Calu3 (cell line): ENCODE data around the gene TDRD10. TPM values are rescaled to one million over a fixed set of nuclear protein-coding genes. Genes with fewer than 3 reads are reported as not detected.

ENCODE experiments used
- BruUV-seq: library from RNA; stranded (reverse); fragments of 400-500 nt; replicated peaks from 2 replicates; lab custom pipeline; 2021; lab: Mats Ljungman, UMichigan
- CTCF ChIA-PET: fragments of 300-600 bp; sonication (Branson Sonifier 250); formaldehyde crosslinking; loops from one replicate; lab custom pipeline; 2022; ENCODE audit warnings: antibody characterized with exemption; lab: Charles Lee
- DNase-seq: peaks from one replicate; pipeline ENCODE4 v3.0.0; 2022
- H3K27ac Mint-ChIP-seq: one replicate; pipeline ENCODE4 v1.8.0; 2022; ENCODE audit warnings: mixed read lengths; ENCODE audit not compliant: unreplicated experiment
- H3K27me3 Mint-ChIP-seq: one replicate; pipeline ENCODE4 v1.8.0; 2022; ENCODE audit warnings: mixed read lengths; ENCODE audit not compliant: unreplicated experiment
- H3K36me3 Mint-ChIP-seq: one replicate; pipeline ENCODE4 v1.8.0; 2022; ENCODE audit warnings: mild to moderate bottlenecking, moderate library complexity, mixed read lengths; ENCODE audit not compliant: insufficient read depth, unreplicated experiment
- H3K4me1 Mint-ChIP-seq: one replicate; pipeline ENCODE4 v1.8.0; 2022; ENCODE audit warnings: mild to moderate bottlenecking, low read depth, mixed read lengths; ENCODE audit not compliant: unreplicated experiment
- H3K4me3 Mint-ChIP-seq: one replicate; pipeline ENCODE4 v1.8.0; 2022; ENCODE audit warnings: mild to moderate bottlenecking, low read depth, moderate library complexity, mixed read lengths; ENCODE audit not compliant: unreplicated experiment
- H3K9me3 Mint-ChIP-seq: one replicate; pipeline ENCODE4 v1.8.0; 2022; ENCODE audit warnings: low read depth, mixed read lengths; ENCODE audit not compliant: unreplicated experiment
- CTCF ChIP-seq: fragments of 200-600 bp; IDR thresholded peaks from one replicate; pipeline ENCODE4 v1.8.0; 2022; ENCODE audit warnings: antibody characterized with exemption; ENCODE audit not compliant: unreplicated experiment
- intact Hi-C: fragments of 100-400 bp; cut with micrococcal nuclease; formaldehyde crosslinking; loops from one replicate; pipeline ENCODE4 v1.10.0; 2022; ENCODE audit not compliant: unreplicated experiment
- total RNA-seq: library from RNA; stranded (reverse); gene quantifications from 2 replicates; pipeline ENCODE4 v1.2.3, GENCODE V29; 2022

TDRD10 gene
- total RNA-seq, 1 experiment from 2014 or later: not detected

GRCh38 chr1:154594811-154595210, 92.8 kb downstream of the TDRD10 start:
- peaks cover 50% of the 10 kb centered on the region for H3K36me3 Mint-ChIP-seq

GRCh38 chr1:154595621-154596020, 93.6 kb downstream of the TDRD10 start:
- BruUV-seq: no TSS peak
- TF ChIP-seq CTCF: no peak
- H3K27me3 Mint-ChIP-seq: no peaks in the 10 kb centered on the region
- intact Hi-C loops: no loop called here
- H3K27ac Mint-ChIP-seq: no peak overlapping the region
- no peak overlapping the region for H3K4me3 Mint-ChIP-seq
- no peak for DNase-seq
- H3K36me3 Mint-ChIP-seq: peaks cover 58% of the 10 kb centered on the region
- H3K9me3 Mint-ChIP-seq: no peaks in the 10 kb centered on the region
- CTCF ChIA-PET: interaction anchor here (0.6 kb wide), 1 partner anchor 13 kb away, joined by 3 read pairs; no protein-coding TSS in a partner anchor
- no peaks in the 10 kb centered on the region for H3K4me1 Mint-ChIP-seq

More at GRCh38 chr1:154594811-154595210, 92.8 kb downstream of the TDRD10 start:
- H3K27ac Mint-ChIP-seq: no peak overlapping the region
- intact Hi-C loops: no loop called here
- H3K9me3 Mint-ChIP-seq: no peaks in the 10 kb centered on the region
- BruUV-seq: no TSS peak
- H3K4me3 Mint-ChIP-seq: no peak overlapping the region
- no peaks in the 10 kb centered on the region for H3K27me3 Mint-ChIP-seq
- no peaks in the 10 kb centered on the region for H3K4me1 Mint-ChIP-seq
- no peak for DNase-seq
- no peak for TF ChIP-seq CTCF
- CTCF ChIA-PET: no interaction called here

Other genes with a start within 250 kb of the TDRD10 start
- gene HAX1, start 229.6 kb upstream of the TDRD10 start, total RNA-seq: 112 and 129 TPM in 2 replicates
- not detected in 2 replicates for gene AQP10, start 181.1 kb upstream of the TDRD10 start, total RNA-seq
- 9.1 and 9.9 TPM in 2 replicates for gene ATP8B2, start 176.7 kb upstream of the TDRD10 start, total RNA-seq
- 5.0 and 8.3 TPM in 2 replicates for gene IL6R, start 96.9 kb upstream of the TDRD10 start, total RNA-seq
- not detected in 2 replicates for gene SHE, start 193 bp downstream of the TDRD10 start, total RNA-seq
- gene UBE2Q1, start 56.4 kb downstream of the TDRD10 start, total RNA-seq: 96.7 and 108 TPM in 2 replicates
- gene CHRNB2, start 65.6 kb downstream of the TDRD10 start, total RNA-seq: 0.07 and 0.22 TPM in 2 replicates
- gene ADAR, start 106.0 kb downstream of the TDRD10 start, total RNA-seq: 298 and 388 TPM in 2 replicates